ENCODE measurements around the gene WDR86. TPM values are rescaled to one million over a fixed set of nuclear protein-coding genes. Genes with fewer than 3 reads are reported as not detected.

WDR86 gene
- total RNA-seq, 1 experiment from 2014 or later, result 24.4 TPM

DNA sequence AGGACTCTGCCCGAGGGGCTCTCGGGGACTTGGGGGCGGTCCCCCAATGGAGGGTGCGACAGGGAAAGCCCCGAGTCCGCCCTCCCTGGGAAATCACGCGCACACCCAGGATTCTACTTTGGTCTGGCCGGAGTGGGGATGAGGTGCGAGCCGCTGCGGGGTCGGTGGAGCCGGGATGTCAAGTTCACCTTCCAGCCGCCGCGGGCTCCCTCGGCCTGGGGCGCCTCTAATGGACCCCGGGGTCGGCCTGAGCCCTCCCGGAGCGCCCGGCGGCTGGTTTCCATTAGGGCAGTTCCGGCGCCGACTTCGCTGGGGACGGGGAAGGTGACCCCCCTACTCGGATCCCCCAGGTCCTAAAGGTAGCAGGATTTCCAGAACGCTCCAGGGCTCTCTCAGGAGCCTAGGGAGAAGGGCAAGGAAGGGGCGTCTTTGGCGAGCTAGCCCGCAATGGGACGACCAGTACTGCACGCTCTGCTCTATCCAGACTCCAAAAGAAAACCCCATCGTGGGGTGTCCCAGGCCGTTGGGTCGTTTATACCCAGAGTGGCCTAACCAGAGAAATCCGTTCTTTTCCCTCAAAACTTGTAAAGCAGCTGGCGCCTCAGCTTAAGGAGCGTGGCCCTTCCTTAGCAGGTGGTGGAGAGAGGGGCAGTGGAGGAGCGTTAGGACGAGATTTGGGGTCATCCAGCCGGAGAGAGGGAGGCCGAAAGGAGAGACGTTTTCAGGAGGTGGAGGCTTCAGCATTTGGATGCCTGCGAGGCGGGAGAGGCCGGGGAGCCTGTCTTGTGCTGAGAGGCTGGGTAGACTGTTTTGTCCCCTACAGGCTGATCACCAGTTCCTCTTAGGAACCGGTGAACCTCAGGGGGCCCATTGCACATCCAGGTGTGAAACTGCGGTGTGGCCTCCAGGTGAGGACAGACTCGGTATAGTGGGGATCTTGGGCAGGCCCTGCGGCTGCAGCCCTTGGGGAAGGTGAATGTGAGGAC, 860 bp upstream of the WDR86 start (continued):
- TF ChIP-seq ZNF232 (CRISPR knock-in tag; IDR thresholded peaks at IDR 0.05) (no peak), ZNF281 (CRISPR knock-in tag; IDR thresholded peaks at IDR 0.05) (no peak), ELF4 (CRISPR knock-in tag; IDR thresholded peaks at IDR 0.05; ENCODE audit: low read depth) (no peak), IRF2 (CRISPR knock-in tag; IDR thresholded peaks at IDR 0.05; ENCODE audit: borderline replicate concordance, low read depth) (no peak), ZBTB21 (CRISPR knock-in tag; IDR thresholded peaks at IDR 0.05; ENCODE audit: borderline replicate concordance) (0 out of 2 replicates have a peak, but pooled peaks have one; percentile 21), ESRRA (CRISPR knock-in tag; IDR thresholded peaks at IDR 0.05; ENCODE audit: borderline replicate concordance) (0 out of 2 replicates have a peak, but pooled peaks have one; percentile 22), SMAD4 (CRISPR knock-in tag; IDR thresholded peaks at IDR 0.05) (no peak), KAT7 (CRISPR knock-in tag; IDR thresholded peaks at IDR 0.05; ENCODE audit: borderline replicate concordance) (no peak), CBFB (CRISPR knock-in tag; IDR thresholded peaks at IDR 0.05; ENCODE audit: low read depth) (no peak), ETV6 (CRISPR knock-in tag; IDR thresholded peaks at IDR 0.05) (peak; percentile 44; the same call in 1 of the 2 replicates), RELA (CRISPR knock-in tag; IDR thresholded peaks at IDR 0.05; ENCODE audit: borderline replicate concordance) (no peak), TCF7 (CRISPR knock-in tag; IDR thresholded peaks at IDR 0.05; ENCODE audit: low read depth) (no peak), GRHL2 (CRISPR knock-in tag; IDR thresholded peaks at IDR 0.05; ENCODE audit: insufficient replicate concordance, severe bottlenecking) (no peak), ZNF263 (CRISPR knock-in tag; IDR thresholded peaks at IDR 0.05; ENCODE audit: low read depth) (no peak), JAZF1 (CRISPR knock-in tag; IDR thresholded peaks at IDR 0.05) (no peak), CREB1 (CRISPR knock-in tag; IDR thresholded peaks at IDR 0.05) (no peak), CDX4 (CRISPR knock-in tag; IDR thresholded peaks at IDR 0.05; ENCODE audit: borderline replicate concordance) (no peak)
- TF ChIP-seq, protein P1, sequence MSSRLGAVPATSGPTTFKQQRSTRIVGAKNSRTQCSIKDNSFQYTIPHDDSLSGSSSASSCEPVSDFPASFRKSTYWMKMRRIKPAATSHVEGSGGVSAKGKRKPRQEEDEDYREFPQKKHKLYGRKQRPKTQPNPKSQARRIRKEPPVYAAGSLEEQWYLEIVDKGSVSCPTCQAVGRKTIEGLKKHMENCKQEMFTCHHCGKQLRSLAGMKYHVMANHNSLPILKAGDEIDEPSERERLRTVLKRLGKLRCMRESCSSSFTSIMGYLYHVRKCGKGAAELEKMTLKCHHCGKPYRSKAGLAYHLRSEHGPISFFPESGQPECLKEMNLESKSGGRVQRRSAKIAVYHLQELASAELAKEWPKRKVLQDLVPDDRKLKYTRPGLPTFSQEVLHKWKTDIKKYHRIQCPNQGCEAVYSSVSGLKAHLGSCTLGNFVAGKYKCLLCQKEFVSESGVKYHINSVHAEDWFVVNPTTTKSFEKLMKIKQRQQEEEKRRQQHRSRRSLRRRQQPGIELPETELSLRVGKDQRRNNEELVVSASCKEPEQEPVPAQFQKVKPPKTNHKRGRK (CRISPR knock-in tag; IDR thresholded peaks at IDR 0.05; ENCODE audit: borderline replicate concordance), result no peak
- TF ChIP-seq, protein P2, sequence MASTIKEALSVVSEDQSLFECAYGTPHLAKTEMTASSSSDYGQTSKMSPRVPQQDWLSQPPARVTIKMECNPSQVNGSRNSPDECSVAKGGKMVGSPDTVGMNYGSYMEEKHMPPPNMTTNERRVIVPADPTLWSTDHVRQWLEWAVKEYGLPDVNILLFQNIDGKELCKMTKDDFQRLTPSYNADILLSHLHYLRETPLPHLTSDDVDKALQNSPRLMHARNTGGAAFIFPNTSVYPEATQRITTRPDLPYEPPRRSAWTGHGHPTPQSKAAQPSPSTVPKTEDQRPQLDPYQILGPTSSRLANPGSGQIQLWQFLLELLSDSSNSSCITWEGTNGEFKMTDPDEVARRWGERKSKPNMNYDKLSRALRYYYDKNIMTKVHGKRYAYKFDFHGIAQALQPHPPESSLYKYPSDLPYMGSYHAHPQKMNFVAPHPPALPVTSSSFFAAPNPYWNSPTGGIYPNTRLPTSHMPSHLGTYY (CRISPR knock-in tag; IDR thresholded peaks at IDR 0.05), result no peak
- TF ChIP-seq, protein P3, sequence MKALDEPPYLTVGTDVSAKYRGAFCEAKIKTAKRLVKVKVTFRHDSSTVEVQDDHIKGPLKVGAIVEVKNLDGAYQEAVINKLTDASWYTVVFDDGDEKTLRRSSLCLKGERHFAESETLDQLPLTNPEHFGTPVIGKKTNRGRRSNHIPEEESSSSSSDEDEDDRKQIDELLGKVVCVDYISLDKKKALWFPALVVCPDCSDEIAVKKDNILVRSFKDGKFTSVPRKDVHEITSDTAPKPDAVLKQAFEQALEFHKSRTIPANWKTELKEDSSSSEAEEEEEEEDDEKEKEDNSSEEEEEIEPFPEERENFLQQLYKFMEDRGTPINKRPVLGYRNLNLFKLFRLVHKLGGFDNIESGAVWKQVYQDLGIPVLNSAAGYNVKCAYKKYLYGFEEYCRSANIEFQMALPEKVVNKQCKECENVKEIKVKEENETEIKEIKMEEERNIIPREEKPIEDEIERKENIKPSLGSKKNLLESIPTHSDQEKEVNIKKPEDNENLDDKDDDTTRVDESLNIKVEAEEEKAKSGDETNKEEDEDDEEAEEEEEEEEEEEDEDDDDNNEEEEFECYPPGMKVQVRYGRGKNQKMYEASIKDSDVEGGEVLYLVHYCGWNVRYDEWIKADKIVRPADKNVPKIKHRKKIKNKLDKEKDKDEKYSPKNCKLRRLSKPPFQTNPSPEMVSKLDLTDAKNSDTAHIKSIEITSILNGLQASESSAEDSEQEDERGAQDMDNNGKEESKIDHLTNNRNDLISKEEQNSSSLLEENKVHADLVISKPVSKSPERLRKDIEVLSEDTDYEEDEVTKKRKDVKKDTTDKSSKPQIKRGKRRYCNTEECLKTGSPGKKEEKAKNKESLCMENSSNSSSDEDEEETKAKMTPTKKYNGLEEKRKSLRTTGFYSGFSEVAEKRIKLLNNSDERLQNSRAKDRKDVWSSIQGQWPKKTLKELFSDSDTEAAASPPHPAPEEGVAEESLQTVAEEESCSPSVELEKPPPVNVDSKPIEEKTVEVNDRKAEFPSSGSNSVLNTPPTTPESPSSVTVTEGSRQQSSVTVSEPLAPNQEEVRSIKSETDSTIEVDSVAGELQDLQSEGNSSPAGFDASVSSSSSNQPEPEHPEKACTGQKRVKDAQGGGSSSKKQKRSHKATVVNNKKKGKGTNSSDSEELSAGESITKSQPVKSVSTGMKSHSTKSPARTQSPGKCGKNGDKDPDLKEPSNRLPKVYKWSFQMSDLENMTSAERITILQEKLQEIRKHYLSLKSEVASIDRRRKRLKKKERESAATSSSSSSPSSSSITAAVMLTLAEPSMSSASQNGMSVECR (CRISPR knock-in tag; IDR thresholded peaks at IDR 0.05; ENCODE audit: borderline replicate concordance), result no peak; the same call in 1 of the 2 replicates
- TF ChIP-seq, protein P4, sequence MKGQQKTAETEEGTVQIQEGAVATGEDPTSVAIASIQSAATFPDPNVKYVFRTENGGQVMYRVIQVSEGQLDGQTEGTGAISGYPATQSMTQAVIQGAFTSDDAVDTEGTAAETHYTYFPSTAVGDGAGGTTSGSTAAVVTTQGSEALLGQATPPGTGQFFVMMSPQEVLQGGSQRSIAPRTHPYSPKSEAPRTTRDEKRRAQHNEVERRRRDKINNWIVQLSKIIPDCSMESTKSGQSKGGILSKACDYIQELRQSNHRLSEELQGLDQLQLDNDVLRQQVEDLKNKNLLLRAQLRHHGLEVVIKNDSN (CRISPR knock-in tag; IDR thresholded peaks at IDR 0.05), result no peak
- TF ChIP-seq, protein P5, sequence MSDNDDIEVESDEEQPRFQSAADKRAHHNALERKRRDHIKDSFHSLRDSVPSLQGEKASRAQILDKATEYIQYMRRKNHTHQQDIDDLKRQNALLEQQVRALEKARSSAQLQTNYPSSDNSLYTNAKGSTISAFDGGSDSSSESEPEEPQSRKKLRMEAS (CRISPR knock-in tag; IDR thresholded peaks at IDR 0.05), result no peak
- TF ChIP-seq, protein P6, sequence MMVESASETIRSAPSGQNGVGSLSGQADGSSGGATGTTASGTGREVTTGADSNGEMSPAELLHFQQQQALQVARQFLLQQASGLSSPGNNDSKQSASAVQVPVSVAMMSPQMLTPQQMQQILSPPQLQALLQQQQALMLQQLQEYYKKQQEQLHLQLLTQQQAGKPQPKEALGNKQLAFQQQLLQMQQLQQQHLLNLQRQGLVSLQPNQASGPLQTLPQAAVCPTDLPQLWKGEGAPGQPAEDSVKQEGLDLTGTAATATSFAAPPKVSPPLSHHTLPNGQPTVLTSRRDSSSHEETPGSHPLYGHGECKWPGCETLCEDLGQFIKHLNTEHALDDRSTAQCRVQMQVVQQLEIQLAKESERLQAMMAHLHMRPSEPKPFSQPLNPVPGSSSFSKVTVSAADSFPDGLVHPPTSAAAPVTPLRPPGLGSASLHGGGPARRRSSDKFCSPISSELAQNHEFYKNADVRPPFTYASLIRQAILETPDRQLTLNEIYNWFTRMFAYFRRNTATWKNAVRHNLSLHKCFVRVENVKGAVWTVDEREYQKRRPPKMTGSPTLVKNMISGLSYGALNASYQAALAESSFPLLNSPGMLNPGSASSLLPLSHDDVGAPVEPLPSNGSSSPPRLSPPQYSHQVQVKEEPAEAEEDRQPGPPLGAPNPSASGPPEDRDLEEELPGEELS (CRISPR knock-in tag; IDR thresholded peaks at IDR 0.05), result 0 out of 2 replicates have a peak, but pooled peaks have one; percentile 39
